Mesenchymal stem cell (in vitro differentiated cells and primary cell): ENCODE results near the gene PAGR1.

ENCODE experiments used
- DNase-seq: peaks from one replicate; pipeline ENCODE4 v3.0.0-alpha.2; 2013
- H2AFZ ChIP-seq: one replicate; pipeline ENCODE4 v1.6.1; 2013; ENCODE audit warnings: low read depth, mild to moderate bottlenecking, control low read depth, inconsistent platforms, low read length, moderate library complexity
- H2AK5ac ChIP-seq: 2 replicates; pipeline ENCODE4 v1.6.1; 2013; ENCODE audit warnings: low read length, moderate library complexity, mild to moderate bottlenecking, inconsistent platforms; ENCODE audit not compliant: severe bottlenecking
- H2BK120ac ChIP-seq: one replicate; pipeline ENCODE4 v1.6.1; 2013; ENCODE audit warnings: low read depth, mild to moderate bottlenecking, inconsistent platforms, low read length, moderate library complexity
- H2BK12ac ChIP-seq, 2 experiments: one replicate each; pipeline ENCODE4 v1.6.1; 2013; ENCODE audit warnings: inconsistent platforms in 2 of 2, low read length in 2 of 2, mild to moderate bottlenecking in 2 of 2, moderate library complexity in 2 of 2, control low read depth in 1 of 2
- H2BK15ac ChIP-seq: one replicate; pipeline ENCODE4 v1.6.1; 2013; ENCODE audit warnings: mild to moderate bottlenecking, low read depth, inconsistent platforms; ENCODE audit not compliant: poor library complexity, severe bottlenecking
- H2BK5ac ChIP-seq: 2 replicates; pipeline ENCODE4 v1.6.1; 2013; ENCODE audit warnings: low read depth, mild to moderate bottlenecking, low read length, control low read depth, inconsistent platforms; ENCODE audit not compliant: poor library complexity, severe bottlenecking
- H3K14ac ChIP-seq, 2 experiments: one replicate each; pipeline ENCODE4 v1.6.1; 2013; ENCODE audit warnings: inconsistent platforms in 2 of 2, low read length in 2 of 2, control low read depth in 1 of 2, mild to moderate bottlenecking in 1 of 2, moderate library complexity in 1 of 2
- H3K18ac ChIP-seq, 2 experiments: one replicate each; pipeline ENCODE4 v1.6.1; 2013; ENCODE audit warnings: inconsistent platforms in 2 of 2, low read length in 2 of 2, control low read depth in 1 of 2, low read depth in 1 of 2, mild to moderate bottlenecking in 1 of 2
- H3K23ac ChIP-seq, 2 experiments: one replicate each; pipeline ENCODE4 v1.6.1; 2013; ENCODE audit warnings: inconsistent platforms in 2 of 2, low read length in 2 of 2, mild to moderate bottlenecking in 2 of 2, moderate library complexity in 2 of 2, control low read depth in 1 of 2
- H3K27ac ChIP-seq: 2 replicates; pipeline ENCODE4 v1.5.1; 2013; ENCODE audit warnings: mild to moderate bottlenecking, moderate library complexity, low read length, control low read depth, inconsistent platforms; ENCODE audit not compliant: poor library complexity, severe bottlenecking
- H3K27me3 ChIP-seq, 2 experiments: 2 replicates each; pipeline versions ENCODE4 v1.6.1 to v1.7.0; 2013; ENCODE audit warnings: low read length in 2 of 2, mild to moderate bottlenecking in 2 of 2, moderate library complexity in 2 of 2, control low read depth in 1 of 2, inconsistent platforms in 1 of 2; ENCODE audit not compliant: control insufficient read depth in 1 of 2, insufficient read depth in 1 of 2
- H3K36me3 ChIP-seq, 2 experiments: 2 replicates each; pipeline versions ENCODE4 v1.6.1 to v1.7.0; 2013; ENCODE audit warnings: low read length in 2 of 2, control low read depth in 1 of 2, inconsistent platforms in 1 of 2, low read depth in 1 of 2, mild to moderate bottlenecking in 1 of 2; ENCODE audit not compliant: insufficient read depth in 2 of 2, control insufficient read depth in 1 of 2
- H3K4ac ChIP-seq, 2 experiments: one replicate each; pipeline ENCODE4 v1.6.1; 2013; ENCODE audit warnings: inconsistent platforms in 2 of 2, low read length in 2 of 2, mild to moderate bottlenecking in 2 of 2, moderate library complexity in 2 of 2, control low read depth in 1 of 2, low read depth in 1 of 2
- H3K4me1 ChIP-seq: 2 replicates; pipeline ENCODE4 v1.6.1; 2013; ENCODE audit warnings: low read depth, low read length, control low read depth; ENCODE audit not compliant: control insufficient read depth, insufficient read depth
- H3K4me2 ChIP-seq: 2 replicates; pipeline ENCODE4 v1.6.1; 2013; ENCODE audit warnings: low read length, mild to moderate bottlenecking, inconsistent platforms; ENCODE audit not compliant: poor library complexity, severe bottlenecking
- H3K4me3 ChIP-seq, 2 experiments: 2 replicates each; pipeline versions ENCODE4 v1.5.1 to v1.7.0; 2013; ENCODE audit warnings: low read length in 2 of 2, mild to moderate bottlenecking in 2 of 2, control low read depth in 1 of 2, low read depth in 1 of 2; ENCODE audit not compliant: insufficient read depth in 1 of 2
- H3K79me1 ChIP-seq: replicated peaks from 2 replicates; pipeline ENCODE4 v1.6.1; 2013; ENCODE audit warnings: mild to moderate bottlenecking, control low read depth, low read length, inconsistent platforms; ENCODE audit not compliant: poor library complexity, severe bottlenecking
- H3K9ac ChIP-seq: 2 replicates; pipeline ENCODE4 v1.7.0; 2013; ENCODE audit warnings: mild to moderate bottlenecking, low read length, moderate library complexity
- H3K9me3 ChIP-seq: 2 replicates; pipeline ENCODE4 v1.7.0; 2013; ENCODE audit warnings: mild to moderate bottlenecking, low read length; ENCODE audit not compliant: control insufficient read depth
- H4K8ac ChIP-seq: one replicate; pipeline ENCODE4 v1.6.1; 2013; ENCODE audit warnings: inconsistent platforms, mild to moderate bottlenecking, low read length, moderate library complexity
- H4K91ac ChIP-seq: one replicate; pipeline ENCODE4 v1.6.1; 2013; ENCODE audit warnings: mild to moderate bottlenecking, low read length, inconsistent platforms
- WGBS: methylation state at CpG from one replicate; pipeline ENCODE4 v1.1.7; 2013; ENCODE audit warnings: mixed read lengths; 5-methylcytosine and 5-hydroxymethylcytosine counted together

PAGR1 gene

GRCh38 chr16:29858974-29859373, 43.0 kb downstream of the PAGR1 start:
- Histone ChIP-seq H3K4ac (no peak overlapping the region), H3K18ac (no peak overlapping the region), H3K4me2 (no peak overlapping the region), H3K27ac (no peak overlapping the region), H3K4me1 (peaks cover 15% of the 10 kb centered on the region), H4K91ac (no peak overlapping the region), H2BK5ac (no peak overlapping the region), H3K79me1 (peaks cover 12% of the 10 kb centered on the region), H3K23ac (no peak overlapping the region), H3K9ac (no peak overlapping the region), H2AK5ac (no peak overlapping the region), H3K27me3 (no peaks in the 10 kb centered on the region), H2AFZ (no peak overlapping the region), H2BK120ac (no peak overlapping the region), H2BK12ac (no peak overlapping the region), H4K8ac (no peak overlapping the region), H3K4me3 (no peak overlapping the region), H3K36me3 (peaks cover 27 to 32% of the 10 kb centered on the region in 2 experiments), H2BK15ac (no peak overlapping the region), H3K9me3 (no peaks in the 10 kb centered on the region), H3K14ac (no peak overlapping the region)
- DNase-seq = no peak
- 97% methylated on average over 17 of the region's 19 CpGs for WGBS

GRCh38 chr16:29860218-29860617, 44.3 kb downstream of the PAGR1 start:
- Histone ChIP-seq H3K4me3 (no peak overlapping the region), H3K79me1 (peaks cover 12% of the 10 kb centered on the region), H4K8ac (no peak overlapping the region), H2AFZ (no peak overlapping the region), H3K23ac (no peak overlapping the region), H2AK5ac (no peak overlapping the region), H3K14ac (no peak overlapping the region), H3K27ac (no peak overlapping the region), H3K4me1 (peaks cover 15% of the 10 kb centered on the region), H3K4ac (no peak overlapping the region), H3K18ac (no peak overlapping the region), H3K27me3 (no peaks in the 10 kb centered on the region), H3K36me3 (peaks cover 27 to 32% of the 10 kb centered on the region in 2 experiments), H2BK5ac (no peak overlapping the region), H2BK120ac (no peak overlapping the region), H3K9ac (no peak overlapping the region), H4K91ac (no peak overlapping the region), H2BK15ac (no peak overlapping the region), H3K4me2 (no peak overlapping the region), H3K9me3 (no peaks in the 10 kb centered on the region), H2BK12ac (no peak overlapping the region)
- no peak for DNase-seq
- WGBS = 94% methylated on average over 9 of the region's 9 CpGs

- H3K14ac ChIP-seq = peak overlapping the region in 1 of 2 experiments; percentile 85
These were observed 46.5 kb downstream of the PAGR1 start for GRCh38 chr16:29862383-29862883.

GRCh38 chr16:29862884-29863668, 47.1 kb downstream of the PAGR1 start, which contains the start of gene CDIPT:
CDIPT (minus strand) TSS chr16:29863226; CDS start chr16:29862857, 369 bp downstream.
- peak within 1 kb of the TSS; percentile 93 for H2BK15ac ChIP-seq
- H3K9ac ChIP-seq = peak within 1 kb of the TSS; percentile 92
- under 1% methylated on average over 27 of the region's 57 CpGs for WGBS
- peak within 1 kb of the TSS in 1 of 2 experiments; percentile 67 for H3K23ac ChIP-seq
- H2BK12ac ChIP-seq = peak within 1 kb of the TSS in 1 of 2 experiments; percentile 24
- H3K36me3 ChIP-seq = peaks cover 27 to 32% of the 10 kb centered on the region in 2 experiments
- H2BK5ac ChIP-seq = peak within 1 kb of the TSS; percentile 80
- H4K91ac ChIP-seq = peak within 1 kb of the TSS; percentile 47
- peak within 1 kb of the TSS in 1 of 2 experiments; percentile 85 for H3K14ac ChIP-seq
- peak within 1 kb of the TSS; percentile 96 to 97 for H3K4me3 ChIP-seq
- H3K4ac ChIP-seq = peak within 1 kb of the TSS in 1 of 2 experiments; percentile 81
- H3K4me1 ChIP-seq = peaks cover 10% of the 10 kb centered on the region
- no peaks in the 10 kb centered on the region for H3K27me3 ChIP-seq
- peak within 1 kb of the TSS; percentile 62 to 88 for H3K18ac ChIP-seq
- H2AK5ac ChIP-seq = no peak within 1 kb of the TSS
- DNase-seq = peak; percentile 97
- peak within 1 kb of the TSS; percentile 90 for H3K27ac ChIP-seq
- H3K9me3 ChIP-seq = no peaks in the 10 kb centered on the region
- H4K8ac ChIP-seq = peak within 1 kb of the TSS; percentile 86
- H3K4me2 ChIP-seq = peak within 1 kb of the TSS; percentile 51
- peak within 1 kb of the TSS; percentile 80 for H2AFZ ChIP-seq
- H2BK120ac ChIP-seq = no peak within 1 kb of the TSS
- H3K79me1 ChIP-seq = peaks cover 12% of the 10 kb centered on the region

More at GRCh38 chr16:29862383-29862883, 46.5 kb downstream of the PAGR1 start:
- Histone ChIP-seq H3K79me1 (peaks cover 12% of the 10 kb centered on the region), H3K9ac (peak overlapping the region; percentile 92), H3K36me3 (peaks cover 27 to 32% of the 10 kb centered on the region in 2 experiments), H3K4me3 (peak overlapping the region; percentile 96 to 97), H3K23ac (peak overlapping the region in 1 of 2 experiments; percentile 67), H3K27me3 (no peaks in the 10 kb centered on the region), H2AFZ (peak overlapping the region; percentile 80), H2AK5ac (no peak overlapping the region), H2BK120ac (no peak overlapping the region), H2BK5ac (no peak overlapping the region), H3K9me3 (no peaks in the 10 kb centered on the region), H2BK12ac (peak overlapping the region in 1 of 2 experiments; percentile 1), H3K4ac (peak overlapping the region in 1 of 2 experiments; percentile 81), H3K4me1 (peaks cover 10% of the 10 kb centered on the region), H3K18ac (peak overlapping the region; percentile 62 to 88), H4K91ac (peak overlapping the region; percentile 47), H3K27ac (peak overlapping the region; percentile 28), H2BK15ac (peak overlapping the region; percentile 93), H3K4me2 (peak overlapping the region; percentile 51), H4K8ac (peak overlapping the region; percentile 35)
- WGBS = under 1% methylated on average over 26 of the region's 27 CpGs
- peak; percentile 30 for DNase-seq
